DMS 273 treated with DMSO at 0.1 percent for 48 hours (cell line): ENCODE results near the gene GPC6.

Experiments used
- DNase-seq: peaks from one replicate; lab custom pipeline; 2025; lab: John Stamatoyannopoulos, UW

Gene GPC6

GRCh38 chr13:93372856-93373255, 146.2 kb downstream of the GPC6 start:
- no peak for DNase-seq

DNA sequence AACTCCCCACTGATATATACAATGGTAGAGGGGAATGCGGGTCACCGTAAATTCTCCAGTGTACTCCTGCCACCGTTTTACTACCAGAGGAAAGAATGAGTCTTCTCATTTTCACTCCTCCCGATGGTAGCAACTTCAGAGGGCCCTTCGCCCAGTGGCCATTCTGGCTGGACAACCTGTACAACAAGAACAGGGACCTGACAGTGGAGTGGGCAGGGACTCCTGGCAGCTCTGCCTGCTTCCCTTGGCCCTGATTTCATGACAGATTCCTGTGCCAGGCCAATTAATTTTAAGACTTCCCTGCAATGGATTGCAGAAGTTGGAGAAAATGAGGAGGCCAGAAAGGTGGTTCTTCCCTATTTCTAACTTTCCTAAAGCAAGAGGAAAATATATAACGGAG, 148.9 kb downstream of the GPC6 start:
- no peak for DNase-seq

DNA sequence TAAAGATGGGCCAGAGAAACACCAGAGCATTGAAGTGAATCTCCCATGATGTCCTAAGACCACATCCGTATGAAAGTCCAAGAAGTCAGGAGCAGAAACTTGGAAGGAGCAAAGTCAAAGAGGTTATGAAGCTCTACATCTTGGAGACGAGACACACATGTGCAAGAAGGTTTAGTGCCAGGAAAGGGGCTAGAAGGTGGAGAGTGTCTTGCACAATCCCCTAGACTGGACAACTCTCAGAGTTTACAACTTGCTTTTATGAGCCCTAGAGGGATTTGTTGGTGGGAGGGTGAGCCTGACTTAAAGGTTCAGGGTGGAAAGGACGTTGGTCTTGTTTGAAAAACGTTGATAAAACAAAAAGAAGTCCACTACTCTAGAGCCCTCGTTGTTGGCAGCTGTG, 150.6 kb downstream of the GPC6 start:
- DNase-seq, result no peak

GRCh38 chr13:93378184-93378583, 151.6 kb downstream of the GPC6 start:
- no peak for DNase-seq

DNA sequence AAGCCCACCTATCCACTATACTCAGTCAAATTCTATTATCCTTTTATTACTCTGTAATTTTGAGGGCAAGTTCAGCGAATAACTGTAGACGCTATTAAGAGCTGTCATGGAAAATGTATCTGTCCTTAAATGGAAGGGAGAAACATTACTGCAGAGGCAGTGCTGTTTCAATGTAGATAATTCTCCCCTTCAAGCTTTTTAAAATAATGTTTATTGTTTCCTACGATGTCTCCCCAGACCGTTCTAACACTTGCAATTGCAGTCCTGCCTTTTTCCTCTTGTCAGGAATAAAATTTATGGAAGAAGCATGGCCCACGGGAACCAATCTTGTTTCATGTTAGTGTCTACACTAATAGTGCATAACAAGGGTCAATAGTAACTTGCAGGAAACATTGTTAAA, 159.5 kb downstream of the GPC6 start:
- DNase-seq, result no peak

DNA sequence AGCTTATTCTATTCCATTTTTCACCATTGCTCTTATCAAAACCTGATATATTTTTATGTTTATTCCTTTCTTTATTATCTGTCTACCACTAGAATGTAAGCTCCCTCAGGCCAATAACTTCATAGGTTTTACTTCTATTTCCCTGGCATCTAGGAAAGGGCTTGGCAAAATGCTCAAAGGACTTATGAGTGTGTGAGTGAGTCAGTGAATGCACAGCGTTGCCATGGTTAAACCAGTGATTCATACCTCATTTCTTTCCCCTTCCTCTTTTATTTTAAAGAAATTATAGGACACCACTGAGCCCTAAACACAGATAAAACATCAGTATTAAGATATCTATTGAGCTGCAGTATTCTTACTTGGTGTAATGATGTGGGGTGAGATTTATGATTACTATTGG, 162.1 kb downstream of the GPC6 start:
- DNase-seq, result no peak

GRCh38 chr13:93397619-93398018, 171.0 kb downstream of the GPC6 start:
- no peak for DNase-seq

- DNase-seq, result no peak
These were observed 171.8 kb downstream of the GPC6 start for GRCh38 chr13:93398167-93399035.

DNA sequence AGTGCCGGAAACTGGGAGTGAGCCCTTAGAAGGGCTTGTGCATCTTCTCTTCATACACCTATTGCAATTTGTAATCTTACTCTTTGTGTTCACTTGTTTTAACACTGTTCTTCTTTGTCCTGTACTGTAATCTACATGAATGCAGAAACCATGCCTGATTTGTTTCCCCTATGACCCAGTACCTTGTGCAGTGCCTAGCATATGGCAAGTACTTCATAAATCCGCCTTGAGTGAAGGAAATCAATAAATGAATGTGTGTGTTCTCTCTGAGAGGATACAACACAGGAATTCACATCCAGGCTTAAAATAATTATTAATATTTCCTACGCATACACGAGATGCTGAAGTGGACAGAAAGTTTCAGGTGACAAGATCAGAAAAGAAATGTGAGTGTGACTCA, 172.6 kb downstream of the GPC6 start:
- no peak for DNase-seq

GRCh38 chr13:93406136-93406535, 179.5 kb downstream of the GPC6 start:
- no peak for DNase-seq

DNA sequence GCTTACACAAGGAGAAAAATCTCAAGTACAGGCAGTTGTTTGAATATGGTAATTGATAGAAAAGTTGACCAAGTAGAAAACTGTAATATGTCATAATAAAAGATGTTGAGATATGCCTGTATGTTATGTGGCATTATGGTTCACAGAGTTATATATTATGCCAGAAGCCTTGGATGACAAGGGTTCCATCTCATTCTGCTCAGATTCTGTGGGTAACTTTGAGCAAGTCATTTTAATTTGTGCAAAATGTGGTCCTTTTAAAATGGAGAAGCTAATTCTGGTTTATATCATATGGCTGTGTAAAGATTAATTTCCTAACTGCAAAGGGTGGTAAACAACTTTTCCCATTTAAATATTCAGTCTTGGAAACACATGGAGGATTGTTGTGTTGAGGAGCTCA, 180.9 kb downstream of the GPC6 start:
- no peak for DNase-seq

GRCh38 chr13:93409001-93409400, 182.4 kb downstream of the GPC6 start:
- DNase-seq, result no peak

DNA sequence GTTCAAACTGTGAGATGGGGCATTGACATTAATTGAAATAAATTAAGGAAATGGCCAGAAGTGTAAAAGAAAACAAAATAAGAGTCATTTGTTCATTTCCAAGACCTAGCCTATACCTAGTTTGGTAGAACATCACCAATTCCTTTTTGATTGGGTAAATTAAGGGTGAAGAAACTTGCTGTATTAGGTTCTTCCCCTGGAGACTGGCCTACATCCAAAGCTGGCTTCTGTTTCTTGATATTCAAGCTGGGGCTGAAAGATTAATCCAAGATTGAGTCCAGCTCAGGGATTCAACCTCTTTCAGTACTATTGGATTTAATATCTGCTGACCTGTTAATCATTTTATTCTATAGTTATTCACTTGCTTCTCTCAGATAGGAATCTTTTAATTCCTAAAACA, 183.2 kb downstream of the GPC6 start:
- DNase-seq, result no peak

DNA sequence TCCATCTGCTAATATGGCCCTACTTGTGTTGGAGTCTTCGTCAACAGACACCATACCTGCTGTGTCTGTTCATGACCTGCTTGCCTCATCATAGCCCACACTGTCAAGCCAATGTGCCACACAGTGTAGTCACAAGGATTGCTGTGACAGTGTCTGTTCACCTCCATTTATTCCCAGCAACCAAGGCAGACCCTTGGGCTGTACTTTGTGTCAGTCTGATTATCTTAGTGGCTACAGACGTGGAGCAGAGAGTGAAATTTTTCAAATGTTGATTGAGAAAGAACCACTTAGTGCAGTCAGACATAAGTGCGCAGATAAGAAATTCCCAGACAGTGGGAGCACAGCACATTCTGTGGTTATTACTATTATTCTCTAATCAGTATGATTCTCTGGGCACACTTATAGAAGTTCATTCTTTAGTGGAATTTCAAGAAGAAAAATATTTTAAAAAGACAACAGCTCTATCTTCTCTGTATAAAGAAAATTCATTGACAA, 184.6 kb downstream of the GPC6 start:
- no peak for DNase-seq

DNA sequence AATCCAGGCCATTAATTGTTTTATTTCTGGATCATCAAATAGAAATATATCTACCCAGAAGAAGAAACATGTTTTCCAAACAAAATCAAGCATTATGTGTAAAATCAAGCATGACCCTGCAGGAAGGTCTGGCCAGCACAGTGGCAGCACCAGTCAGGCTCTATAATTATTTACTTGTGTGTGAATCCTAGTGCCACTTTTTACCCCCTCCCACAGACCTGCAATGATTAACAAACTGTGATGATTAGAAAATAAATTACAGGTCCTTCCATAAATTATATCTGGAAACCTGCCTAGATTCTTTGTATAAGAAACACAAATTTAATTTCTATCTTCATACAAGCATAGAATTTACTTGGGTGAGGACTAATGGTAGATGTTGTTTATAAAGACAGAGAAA, 186.1 kb downstream of the GPC6 start:
- DNase-seq, result no peak

GRCh38 chr13:93413972-93414717, 187.5 kb downstream of the GPC6 start:
- no peak for DNase-seq

- DNase-seq, result no peak
These were observed 190.2 kb downstream of the GPC6 start for GRCh38 chr13:93416736-93417355.

DNA sequence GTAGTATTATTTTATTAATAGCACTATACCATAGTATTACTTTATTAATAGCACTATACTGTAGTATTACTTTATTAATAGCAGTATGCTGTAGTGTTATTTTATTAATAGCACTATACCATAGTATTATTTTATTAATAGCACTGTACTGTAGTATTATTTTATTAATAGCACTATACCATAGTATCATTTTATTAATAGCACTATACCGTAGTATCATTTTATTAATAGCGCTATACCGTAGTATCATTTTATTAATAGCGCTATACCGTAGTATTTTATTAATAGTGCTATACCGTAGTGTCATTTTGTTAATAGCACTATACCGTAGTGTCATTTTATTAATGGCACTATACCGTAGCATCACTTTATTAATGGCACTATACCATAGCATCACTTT, 191.8 kb downstream of the GPC6 start:
- no peak for DNase-seq

GRCh38 chr13:93420206-93420605, 193.6 kb downstream of the GPC6 start:
- no peak for DNase-seq

DNA sequence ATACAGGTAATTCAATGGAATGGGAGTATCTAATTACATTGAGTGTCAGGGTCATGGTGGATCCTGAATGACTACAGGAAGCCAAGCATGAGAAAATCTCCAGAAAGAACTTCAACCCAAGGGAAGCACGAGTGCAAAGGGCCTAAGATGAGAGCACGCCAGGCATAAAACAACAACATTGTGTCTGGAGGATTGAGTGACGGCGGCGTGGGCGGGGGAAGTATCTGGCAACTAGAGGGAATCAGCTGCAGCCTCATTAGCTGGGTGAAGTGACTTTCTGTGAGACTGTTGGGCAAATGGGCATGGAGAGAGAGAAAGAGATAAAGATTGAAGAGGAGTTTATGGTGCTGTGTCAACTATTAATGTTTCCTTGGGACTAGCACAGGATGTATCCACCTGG, 194.3 kb downstream of the GPC6 start:
- DNase-seq, result no peak

DNA sequence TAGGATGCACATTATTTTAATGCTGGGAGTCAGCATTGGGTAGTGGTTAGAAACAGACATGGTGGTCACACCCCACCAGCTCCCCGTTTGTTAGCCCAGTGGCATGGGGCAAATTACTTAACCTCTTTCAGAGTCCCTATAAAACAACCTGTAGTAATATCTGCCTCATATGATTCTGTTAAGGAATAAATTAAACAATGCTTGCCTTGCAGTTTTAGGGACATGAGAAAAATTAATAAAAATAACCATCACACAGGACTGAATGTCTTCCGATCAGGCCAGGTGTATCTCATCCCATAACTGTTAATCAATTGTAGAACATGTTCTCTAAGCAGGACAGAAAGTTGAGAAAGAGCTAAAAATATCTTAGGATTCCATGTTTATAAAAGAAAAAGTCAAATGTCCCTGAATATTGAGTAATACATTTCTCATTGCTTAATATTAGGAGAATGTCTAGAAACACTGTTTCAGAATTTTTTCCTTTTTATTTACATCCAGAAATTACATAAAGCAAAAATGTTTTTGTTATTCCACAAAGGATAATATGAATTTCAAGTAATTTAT, 196.5 kb downstream of the GPC6 start:
- no peak for DNase-seq

- DNase-seq, result no peak
These were observed 198.8 kb downstream of the GPC6 start for GRCh38 chr13:93425411-93425810.

GRCh38 chr13:93430381-93430780, 203.8 kb downstream of the GPC6 start:
- no peak for DNase-seq
